K562 (cell line): Measurements from ENCODE around the gene TEX14. TPM values are rescaled to one million over a fixed set of nuclear protein-coding genes. Genes with fewer than 3 reads are reported as not detected.

Experiments used
- ATAC-seq: fragments of 200-7000 bp; cut with Tn5 transposase; 3 replicates; pipeline ENCODE4 v1.9.1; 2020; ENCODE audit warnings: moderate library complexity
- BruUV-seq: library from RNA; stranded (reverse); fragments of 400-500 nt; replicated peaks from 2 replicates; lab custom pipeline; 2021; lab: Mats Ljungman, UMichigan
- CTCF ChIA-PET: fragments of 300-600 bp; formaldehyde crosslinking; extraction: SDS; loops from one replicate; lab custom pipeline; 2021; ENCODE audit warnings: low intra/inter-chr PET ratio; lab: Yijun Ruan, JAX
- POLR2A ChIA-PET: fragments of 300-600, 350-650 bp; sonication (Branson Sonifier 250); formaldehyde crosslinking; extraction: SDS; loops from one replicate; lab custom pipeline; 2021; ENCODE audit warnings: antibody characterized with exemption, inconsistent platforms; lab: Yijun Ruan, JAX
- DNase-seq, 4 experiments: peaks; one replicate each; pipeline versions ENCODE4 v3.0.0 to v3.0.0-alpha.2; 2011 to 2018; ENCODE audit warnings: low spot score in 3 of 4, mixed read lengths in 3 of 4; ENCODE audit errors: extremely low read depth in 1 of 4
- FAIRE-seq: peaks from 2 replicates; lab custom pipeline; 2011; peaks lifted over from hg19 to GRCh38; lab: Jason Lieb, UNC
- H2AFZ ChIP-seq: 2 replicates; pipeline ENCODE4 v1.6.0; 2011; ENCODE audit warnings: low read depth, low read length, control low read depth, inconsistent platforms
- H3K27ac ChIP-seq: fragments of 200-600 bp; 3 replicates; pipeline ENCODE4 v1.8.0; 2011; ENCODE audit warnings: low read depth, mild to moderate bottlenecking, control low read depth, inconsistent platforms, low read length, moderate library complexity, mixed read lengths; ENCODE audit errors: extremely low read depth
- H3K27me3 ChIP-seq, 2 experiments: fragments of 300-600 bp in 1 of 2; 2 replicates in 1 of 2; 3 replicates in 1 of 2; pipeline versions ENCODE4 v1.6.0 to v1.8.0; 2011; ENCODE audit warnings: inconsistent platforms in 2 of 2, low read length in 2 of 2, mild to moderate bottlenecking in 1 of 2, mixed read lengths in 1 of 2, moderate library complexity in 1 of 2; ENCODE audit not compliant: control insufficient read depth in 2 of 2, insufficient read depth in 2 of 2
- H3K36me3 ChIP-seq: fragments of 300-600 bp; 3 replicates; pipeline ENCODE4 v1.8.0; 2011; ENCODE audit warnings: mild to moderate bottlenecking, low read length, inconsistent platforms; ENCODE audit not compliant: control insufficient read depth, insufficient read depth
- H3K4me1 ChIP-seq, 2 experiments: fragments of 200-600 bp in 1 of 2; replicated peaks in 1 of 2; 2 replicates in 1 of 2; 3 replicates in 1 of 2; pipeline versions ENCODE4 v1.5.1 to v1.8.0; 2011; ENCODE audit warnings: inconsistent platforms in 2 of 2, low read length in 2 of 2, mild to moderate bottlenecking in 1 of 2, mixed read lengths in 1 of 2, moderate library complexity in 1 of 2; ENCODE audit not compliant: control insufficient read depth in 2 of 2, insufficient read depth in 2 of 2
- H3K4me2 ChIP-seq: 2 replicates; pipeline ENCODE4 v1.6.1; 2011; ENCODE audit warnings: low read length, control low read depth, inconsistent platforms, mixed read lengths; ENCODE audit not compliant: insufficient read depth
- H3K4me3 ChIP-seq: fragments of 200-600 bp; sonication (generic), shearing (Covaris generic); 2 replicates; pipeline ENCODE4 v1.5.1; 2016; ENCODE audit warnings: control low read depth, inconsistent platforms
- H3K79me2 ChIP-seq: fragments of 200-600 bp; 3 replicates; pipeline ENCODE4 v1.8.0; 2011; ENCODE audit warnings: low read length, inconsistent platforms; ENCODE audit not compliant: control insufficient read depth, insufficient read depth
- H3K9ac ChIP-seq, 2 experiments: 2 replicates each; pipeline versions ENCODE4 v1.6.0 to v1.6.1; 2011; ENCODE audit warnings: low read depth in 2 of 2, low read length in 2 of 2, control low read depth in 1 of 2, inconsistent platforms in 1 of 2, mild to moderate bottlenecking in 1 of 2, mixed read lengths in 1 of 2; ENCODE audit not compliant: insufficient read depth in 1 of 2
- H3K9me1 ChIP-seq: one replicate; pipeline ENCODE4 v1.6.0; 2011; ENCODE audit warnings: inconsistent platforms, mild to moderate bottlenecking, low read length, moderate library complexity; ENCODE audit not compliant: control insufficient read depth, insufficient read depth
- H3K9me3 ChIP-seq: replicated peaks from 2 replicates; pipeline ENCODE4 v1.5.1; 2011; ENCODE audit warnings: low read depth, low read length, inconsistent platforms; ENCODE audit not compliant: control insufficient read depth, insufficient read depth
- H4K20me1 ChIP-seq: replicated peaks from 2 replicates; pipeline ENCODE4 v1.6.1; 2011; ENCODE audit warnings: low read length, inconsistent platforms, mixed read lengths; ENCODE audit not compliant: control insufficient read depth, insufficient read depth
- BMI1 ChIP-seq: fragments of 150-350 bp; IDR thresholded peaks from 2 replicates; pipeline ENCODE4 v1.6.1; 2014; ENCODE audit warnings: low read length
- GATAD2A ChIP-seq: fragments of 450-650 bp; IDR thresholded peaks from 2 replicates; pipeline ENCODE4 v1.6.1; 2017
- JUND ChIP-seq, 2 experiments: IDR thresholded peaks; 2 replicates in 1 of 2; 3 replicates in 1 of 2; pipeline ENCODE4 v1.6.1; 2011; ENCODE audit warnings: borderline replicate concordance in 2 of 2, low read depth in 2 of 2, low read length in 2 of 2, improper control_type of control experiment in 1 of 2, missing biosample characterization in 1 of 2, missing genetic modification characterization in 1 of 2, missing genetic modification reagents in 1 of 2
- MTA2 ChIP-seq: fragments of 450-650 bp; IDR thresholded peaks from 2 replicates; pipeline ENCODE4 v1.6.1; 2016; ENCODE audit warnings: low read depth
- PHTF2 ChIP-seq: fragments of 250-450 bp; sonication (Bioruptor Pico); IDR thresholded peaks from 2 replicates; pipeline ENCODE4 v1.5.0; 2021; ENCODE audit warnings: mild to moderate bottlenecking
- POLR2G ChIP-seq: fragments of 200-400 bp; formaldehyde crosslinking; IDR thresholded peaks from 2 replicates; pipeline ENCODE4 v1.6.1; 2017; ENCODE audit warnings: low read depth, mild to moderate bottlenecking, antibody characterized with exemption, low read length, moderate library complexity
- PTRF ChIP-seq: fragments of 450-650 bp; IDR thresholded peaks from 2 replicates; pipeline ENCODE4 v1.6.1; 2016; ENCODE audit warnings: mild to moderate bottlenecking, missing genetic modification characterization, missing compliant biosample characterization
- RBM17 ChIP-seq: fragments of 200-400 bp; formaldehyde crosslinking; IDR thresholded peaks from 2 replicates; pipeline ENCODE4 v1.6.1; 2017; ENCODE audit warnings: low read depth, mild to moderate bottlenecking, low read length, borderline replicate concordance
- SAP30 ChIP-seq: fragments of 200-600 bp; sonication (generic); IDR thresholded peaks from 2 replicates; pipeline ENCODE4 v1.6.1; 2012; ENCODE audit warnings: borderline replicate concordance, low read depth, mild to moderate bottlenecking, moderate library complexity, low read length, control low read depth, inconsistent platforms; ENCODE audit not compliant: insufficient read depth, poor library complexity, severe bottlenecking
- SMARCA5 ChIP-seq: fragments of 450-650 bp; IDR thresholded peaks from 2 replicates; pipeline ENCODE4 v1.6.1; 2016
- SMARCB1 ChIP-seq: IDR thresholded peaks from 2 replicates; pipeline ENCODE4 v1.6.1; 2011; ENCODE audit warnings: improper control_type of control experiment, low read depth; ENCODE audit not compliant: insufficient read length
- SMARCC2 ChIP-seq: fragments of 450-650 bp; IDR thresholded peaks from 2 replicates; pipeline ENCODE4 v1.6.1; 2017; ENCODE audit warnings: antibody characterized with exemption, moderate library complexity, mild to moderate bottlenecking, low read depth
- TAF15 ChIP-seq: fragments of 200-400 bp; formaldehyde crosslinking; IDR thresholded peaks from 2 replicates; pipeline ENCODE4 v1.6.1; 2017; ENCODE audit warnings: mild to moderate bottlenecking, low read depth, low read length, moderate library complexity
- ZBTB49 ChIP-seq: sonication (generic); formaldehyde crosslinking; IDR thresholded peaks from 2 replicates; pipeline ENCODE4 v1.8.0; 2022; ENCODE audit warnings: missing genetic modification reagents, mild to moderate bottlenecking, borderline replicate concordance
- ZNF212 ChIP-seq: fragments of 450-650 bp; formaldehyde crosslinking; IDR thresholded peaks from 2 replicates; pipeline ENCODE4 v1.4.0; 2020; ENCODE audit warnings: mild to moderate bottlenecking
- ZNF277 ChIP-seq: fragments of 250-450 bp; sonication (Bioruptor Pico); IDR thresholded peaks from 2 replicates; pipeline ENCODE4 v1.8.0; 2022; ENCODE audit warnings: inconsistent platforms, mild to moderate bottlenecking, moderate library complexity, borderline replicate concordance
- ZNF311 ChIP-seq: fragments of 250-450 bp; sonication (Bioruptor Pico); IDR thresholded peaks from 2 replicates; pipeline ENCODE4 v1.4.0; 2020; ENCODE audit warnings: mild to moderate bottlenecking, moderate library complexity
- ZNF644 ChIP-seq: fragments of 200-800 bp; sonication (Bioruptor generic); IDR thresholded peaks from 2 replicates; pipeline ENCODE4 v1.6.1; 2016; ENCODE audit warnings: low read depth, missing genetic modification characterization, missing compliant biosample characterization
- ZNF79 ChIP-seq: fragments of 250-450 bp; sonication (Bioruptor Pico); IDR thresholded peaks from 2 replicates; pipeline ENCODE4 v1.4.0; 2020; ENCODE audit warnings: low read depth, mild to moderate bottlenecking, moderate library complexity
- WGBS: fragments of 100-300 bp; shearing (Covaris generic); methylation state at CpG from one replicate; pipeline ENCODE4 v1.1.6; 2016; ENCODE audit warnings: low coverage, mixed read lengths; ENCODE audit not compliant: insufficient coverage; ENCODE audit errors: missing lambda C conversion rate; 5-methylcytosine and 5-hydroxymethylcytosine counted together
- in situ Hi-C: fragments of 300-500 bp; cut with MboI; formaldehyde crosslinking; loops from 4 replicates; pipeline ENCODE4 v1.15.0; 2018; ENCODE audit warnings: inconsistent platforms, mixed read lengths
- intact Hi-C: fragments of 100-400 bp; cut with micrococcal nuclease; formaldehyde crosslinking; loops from 2 replicates; pipeline ENCODE4 v1.14.2; 2022
- polyA plus RNA-seq, 8 experiments: library from polyadenylated mRNA; depleted of rRNA in 4 of 8; stranded (reverse) in 5 of 8; unstranded in 3 of 8; fragments of >200 nt; fragmentation: Nextera tagmentation in 2 of 8; fragmentation: Illumina TruSeq in 1 of 8; extraction: Ambion mirVana in 2 of 8; extraction: Trizol in 1 of 8; gene quantifications; 2 replicates each; pipeline versions ENCODE4 v1.2.1 to v1.2.3, GENCODE V29; 2011 to 2014; ENCODE audit warnings: inconsistent platforms in 1 of 8, missing spikeins in 1 of 8
- total RNA-seq, 7 experiments: library from RNA; depleted of rRNA in 6 of 7; stranded (reverse); fragments of >200 nt in 6 of 7; fragmentation: Illumina TruSeq in 2 of 7; extraction: Trizol in 2 of 7; gene quantifications; 2 replicates each; pipeline versions ENCODE4 v1.2.1 to v1.2.3, GENCODE V29; 2011 to 2021; ENCODE audit warnings: low replicate concordance in 1 of 7

TEX14 gene
- total and polyA plus RNA-seq, 9 of the 15 experiments (the other 6 are each of a cell fraction or from before 2014, with no cell fraction given) = 0.05 to 0.12 (median 0.09) TPM; not detected in 1

GRCh38 chr17:58560511-58560910 lies 131.3 kb downstream of the TEX14 start:
- BruUV-seq = no TSS peak
- ChIA-PET POLR2A (interaction anchor here (0.6 to 2.5 kb wide), 3 partner anchors 64 to 118 kb away, joined by 3 to 6 read pairs (median 3); no protein-coding TSS in a partner anchor), CTCF (no interaction called here)
- ATAC-seq (no peak), DNase-seq (no peak), FAIRE-seq (no peak)
- Histone ChIP-seq H3K9me3 (no peaks in the 10 kb centered on the region), H3K27ac (no peak overlapping the region), H3K4me2 (no peak overlapping the region), H3K9ac (no peak overlapping the region), H3K36me3 (no peaks in the 10 kb centered on the region), H3K79me2 (no peaks in the 10 kb centered on the region), H3K9me1 (no peaks in the 10 kb centered on the region), H4K20me1 (no peaks in the 10 kb centered on the region), H3K4me3 (no peak overlapping the region), H2AFZ (no peak overlapping the region), H3K27me3 (peaks cover 4 to 10% of the 10 kb centered on the region in 2 experiments; a peak in 3 of 5 replicates), H3K4me1 (no peaks in the 10 kb centered on the region)
- in situ Hi-C loops (no loop called here), intact Hi-C loops (no loop called here)
- WGBS = 0% methylated on average over 1 of the region's 1 CpG
- TF ChIP-seq SAP30 = no peak
- no peak for TF ChIP-seq ZBTB49
- no peak for TF ChIP-seq JUND (IDR thresholded peaks at IDR 0.05; ENCODE audit: borderline replicate concordance, low read depth, low read length)
- TF ChIP-seq JUND (tag; IDR thresholded peaks at IDR 0.05; ENCODE audit: borderline replicate concordance, low read depth, low read length) = no peak
- no peak for TF ChIP-seq SMARCB1
- no peak for TF ChIP-seq ZNF277 (CRISPR knock-in tag)
- TF ChIP-seq ZNF212 (CRISPR knock-in tag) = no peak
- TF ChIP-seq SMARCA5 = no peak
- TF ChIP-seq PHTF2 (CRISPR knock-in tag) = no peak
- no peak for TF ChIP-seq POLR2G
- no peak for TF ChIP-seq RBM17
- no peak for TF ChIP-seq MTA2
- no peak for TF ChIP-seq TAF15
- no peak for TF ChIP-seq GATAD2A
- no peak for TF ChIP-seq ZNF79 (CRISPR knock-in tag)
- TF ChIP-seq SMARCC2 = no peak
- TF ChIP-seq BMI1 = no peak
- TF ChIP-seq ZNF644 = no peak
- TF ChIP-seq PTRF (tag) = no peak
- no peak for TF ChIP-seq ZNF311
